Measurements from ENCODE around the gene PICALM. TPM values are rescaled to one million over a fixed set of nuclear protein-coding genes. Genes with fewer than 3 reads are reported as not detected.

Gene PICALM
- 71.0 to 106 TPM (median 78.8 TPM) in 5 replicates for total RNA-seq (2022; extraction: Qiagen RNA extraction; ENCODE audit: low read depth)

GRCh38 chr11:86068951-86069407, at the start of gene PICALM:
Gene PICALM (minus strand): TSS chr11:86069084. CDS start chr11:86068780, 304 bp downstream.

Other genes with a start within 250 kb of the PICALM start
- gene CCDC83, start 213.7 kb downstream of the PICALM start, total RNA-seq (2022; extraction: Qiagen RNA extraction; ENCODE audit: low read depth): not detected in 5 replicates
- gene EED, start 175.7 kb upstream of the PICALM start, total RNA-seq (2022; extraction: Qiagen RNA extraction; ENCODE audit: low read depth): 24.9 to 30.9 TPM (median 25.8 TPM) in 5 replicates
- 34.2 to 40.8 TPM (median 39.2 TPM) in 5 replicates for gene HIKESHI, start 233.2 kb upstream of the PICALM start, total RNA-seq (2022; extraction: Qiagen RNA extraction; ENCODE audit: low read depth)